ENCODE results near the gene ANKRD33B.

ANKRD33B gene

DNA sequence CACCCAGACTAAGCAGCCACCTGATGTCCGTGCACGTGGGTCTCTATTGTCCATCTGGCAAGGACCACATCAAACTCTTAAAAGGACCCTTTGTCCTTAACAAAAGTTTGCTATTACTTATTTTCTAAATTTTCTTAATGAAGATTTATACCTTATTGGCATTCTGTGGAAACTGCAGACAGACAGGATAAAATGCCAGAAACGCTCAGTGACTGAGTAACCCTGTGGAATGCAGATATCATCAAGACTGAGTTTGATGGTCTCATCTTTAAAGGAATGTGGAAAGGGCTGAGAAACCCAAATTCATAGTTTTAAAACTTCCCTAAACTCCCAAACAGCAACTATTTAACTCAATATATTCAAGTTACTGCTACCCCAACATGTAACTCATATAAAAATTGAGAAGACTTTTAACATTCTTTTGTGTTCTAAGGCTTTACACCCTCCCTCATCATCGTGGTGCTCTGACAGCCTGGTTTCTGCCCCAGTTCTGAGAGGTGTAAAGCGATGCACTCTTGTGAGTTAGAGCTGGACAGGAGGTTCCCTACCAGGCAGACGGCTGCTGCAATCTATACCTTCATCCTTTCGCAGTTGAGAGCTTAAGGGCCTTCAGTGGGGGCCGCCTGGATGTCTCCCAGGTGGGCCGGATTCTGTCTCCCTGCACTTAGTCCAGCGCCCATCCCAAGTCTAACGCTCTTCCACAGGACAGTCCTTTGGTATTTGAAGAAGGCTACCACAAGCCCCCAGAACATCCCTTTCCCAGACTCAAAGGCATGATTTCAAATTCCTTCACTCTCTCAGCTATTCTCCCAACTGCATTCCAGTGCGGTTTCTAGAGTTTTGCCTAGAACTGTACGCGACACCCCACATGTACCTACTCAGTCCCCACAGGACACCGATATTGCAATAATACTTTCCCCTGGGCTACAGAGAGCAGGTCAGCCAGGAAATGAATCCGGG, 128.2 kb downstream of the ANKRD33B start:
- DNase-seq (ENCODE audit: low read depth, low spot score), result peak; percentile 43

DNA sequence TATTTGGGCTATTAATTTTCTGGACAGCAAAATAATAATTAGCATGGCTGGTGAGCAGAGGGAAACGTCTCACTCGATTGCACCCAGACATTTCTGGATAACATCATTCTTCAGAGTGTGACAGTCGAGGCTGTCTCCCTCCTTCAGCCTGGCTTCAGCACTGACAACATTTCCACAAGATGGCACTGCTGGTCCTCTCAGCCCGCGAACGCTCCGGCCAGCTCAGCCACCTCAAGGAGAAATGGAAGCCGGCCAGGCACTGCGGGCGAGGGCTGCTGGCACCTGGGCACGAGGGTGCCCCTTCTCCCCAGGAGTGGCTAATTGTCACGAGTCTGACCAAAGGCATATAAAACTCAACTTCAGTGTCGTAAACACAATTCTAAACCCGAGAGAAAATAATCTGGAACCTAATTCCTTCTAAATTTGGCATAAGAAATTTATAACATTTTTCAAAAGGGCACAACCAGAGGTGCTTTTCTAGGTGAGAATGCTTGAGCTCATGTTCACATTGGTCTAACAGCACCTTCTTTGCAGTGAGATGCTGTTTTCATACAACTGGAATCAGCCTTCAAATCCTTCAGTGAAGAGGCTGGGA, 131.3 kb downstream of the ANKRD33B start:
- DNase-seq (ENCODE audit: low read depth, low spot score), result peak; percentile 77

DNA sequence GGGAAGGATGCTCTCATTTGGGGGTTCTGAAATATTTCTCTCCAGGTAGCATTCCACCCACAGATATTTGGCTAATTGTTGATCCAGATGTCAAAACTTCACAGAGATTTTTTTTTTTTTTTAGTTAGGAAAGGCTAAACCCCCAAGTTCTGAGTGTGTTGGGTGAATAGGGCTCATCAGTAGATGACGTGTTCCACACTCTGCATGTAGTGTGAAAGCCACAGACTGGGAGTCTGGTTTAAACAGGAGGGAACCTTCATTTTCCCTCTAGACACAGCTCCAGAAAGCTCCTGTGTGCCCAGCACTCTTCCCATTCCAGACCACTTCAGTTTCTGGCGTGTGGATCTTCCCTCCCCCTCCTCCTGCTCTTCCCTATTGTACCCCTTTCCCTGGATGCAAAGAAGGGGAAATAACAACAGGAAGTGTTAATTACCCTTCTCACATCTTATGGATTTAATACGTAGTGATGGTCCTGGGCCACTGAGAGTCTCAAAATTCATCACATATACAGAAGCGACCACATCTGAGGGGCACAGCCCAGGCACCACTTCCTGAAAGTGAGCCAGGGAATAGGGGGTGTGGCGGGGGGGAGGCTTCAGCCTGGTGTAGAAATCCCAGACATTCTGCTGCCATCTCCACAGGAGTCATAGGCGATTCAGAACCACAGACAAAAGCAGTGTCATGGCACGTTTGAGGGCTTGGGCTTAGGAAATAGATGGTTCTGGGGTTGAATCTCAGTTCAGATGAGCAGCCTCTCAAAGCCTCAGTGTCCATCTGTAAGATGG, 132.1 kb downstream of the ANKRD33B start:
- no peak for DNase-seq (ENCODE audit: low read depth, low spot score)

DNA sequence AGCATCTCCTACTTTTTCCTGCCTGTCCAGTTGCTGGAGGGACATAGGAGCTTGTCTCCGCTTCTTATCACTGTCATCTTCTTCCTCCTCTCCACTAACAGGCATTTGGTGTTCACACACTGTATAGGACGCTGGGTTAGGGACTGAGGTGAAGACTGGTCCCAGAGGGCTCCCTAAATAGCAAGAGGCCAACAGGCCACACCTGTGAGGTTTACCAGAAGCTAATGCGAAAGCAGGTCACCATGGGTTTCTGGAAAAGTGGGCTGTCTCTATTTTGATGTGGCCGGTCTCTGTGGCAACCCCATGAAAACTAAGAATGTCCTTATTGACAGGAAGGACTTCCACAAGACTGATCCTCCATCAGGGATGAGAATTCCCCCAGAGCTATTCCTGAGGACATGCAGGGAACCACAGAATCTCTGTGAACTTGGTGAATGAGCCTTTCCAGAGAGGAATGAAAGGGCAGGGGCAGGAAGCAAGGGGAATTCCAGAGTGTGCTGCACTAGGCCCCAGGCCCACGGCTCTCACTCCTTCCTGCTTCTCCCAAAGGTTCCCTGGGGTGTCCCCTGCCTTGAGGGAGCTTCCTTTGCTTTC, 135.5 kb downstream of the ANKRD33B start:
- DNase-seq (ENCODE audit: low read depth, low spot score), result peak; percentile 46

DNA sequence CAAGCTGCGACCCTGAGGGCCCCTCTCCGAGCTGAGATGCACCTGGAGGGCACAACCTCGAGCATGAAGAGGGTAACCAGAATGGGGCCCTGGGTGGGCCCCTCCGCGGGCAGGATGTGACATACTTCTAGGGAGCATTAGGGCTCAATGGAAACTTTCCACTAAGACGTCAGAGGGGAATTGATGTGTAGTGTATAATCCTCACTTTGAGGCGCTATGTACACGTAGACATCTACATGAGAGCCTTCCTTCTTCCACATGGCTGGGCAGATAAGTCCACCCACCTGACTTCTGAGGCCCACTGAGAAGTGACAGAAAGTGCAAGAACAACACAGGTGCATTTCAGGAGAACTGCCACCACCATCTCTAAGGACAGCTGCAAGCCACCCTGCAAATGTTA, 136.1 kb downstream of the ANKRD33B start:
- DNase-seq (ENCODE audit: low read depth, low spot score), result no peak

DNA sequence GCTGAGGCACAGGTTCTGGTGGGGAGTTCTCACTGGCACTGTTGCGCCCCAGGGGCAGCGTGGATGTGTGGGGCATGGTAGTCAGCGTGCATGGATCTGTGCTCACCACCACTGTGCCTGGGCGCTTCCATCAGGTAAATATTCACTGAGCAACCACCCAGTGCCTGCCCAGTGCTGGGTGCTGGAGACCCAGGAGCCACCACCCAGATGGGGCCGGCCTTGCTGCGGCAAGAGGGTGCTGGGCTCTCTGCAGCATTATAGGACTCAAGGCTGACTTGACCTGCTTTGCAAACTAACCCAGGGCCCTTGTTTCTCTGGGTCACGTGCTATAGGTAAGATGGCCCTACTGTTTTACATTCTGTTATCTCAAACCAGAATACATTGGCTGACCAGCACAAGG, 136.6 kb downstream of the ANKRD33B start:
- no peak for DNase-seq (ENCODE audit: low read depth, low spot score)

DNA sequence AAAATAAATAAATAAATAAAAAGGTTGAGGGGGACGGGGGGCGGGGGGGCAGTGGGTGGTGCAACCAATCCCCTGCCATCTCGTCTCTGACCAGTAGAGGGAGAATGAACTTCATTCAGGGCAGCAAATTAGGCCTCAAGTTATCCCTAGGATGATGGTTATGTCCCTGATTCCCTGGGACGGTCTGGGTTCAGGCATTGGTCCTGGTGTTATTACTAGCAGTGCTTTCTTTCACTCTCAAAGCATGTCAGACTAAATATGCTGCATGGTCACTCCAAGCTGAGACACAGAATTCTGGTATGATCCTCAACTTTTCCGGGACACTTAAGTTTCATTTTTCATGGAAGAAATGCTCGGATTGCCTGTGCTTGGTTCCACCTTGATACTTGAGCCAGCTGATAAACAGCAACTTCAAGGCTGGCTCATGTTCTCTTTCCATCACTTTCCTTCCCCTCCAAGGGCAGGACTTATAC, 137.7 kb downstream of the ANKRD33B start:
- DNase-seq (ENCODE audit: low read depth, low spot score), result no peak

DNA sequence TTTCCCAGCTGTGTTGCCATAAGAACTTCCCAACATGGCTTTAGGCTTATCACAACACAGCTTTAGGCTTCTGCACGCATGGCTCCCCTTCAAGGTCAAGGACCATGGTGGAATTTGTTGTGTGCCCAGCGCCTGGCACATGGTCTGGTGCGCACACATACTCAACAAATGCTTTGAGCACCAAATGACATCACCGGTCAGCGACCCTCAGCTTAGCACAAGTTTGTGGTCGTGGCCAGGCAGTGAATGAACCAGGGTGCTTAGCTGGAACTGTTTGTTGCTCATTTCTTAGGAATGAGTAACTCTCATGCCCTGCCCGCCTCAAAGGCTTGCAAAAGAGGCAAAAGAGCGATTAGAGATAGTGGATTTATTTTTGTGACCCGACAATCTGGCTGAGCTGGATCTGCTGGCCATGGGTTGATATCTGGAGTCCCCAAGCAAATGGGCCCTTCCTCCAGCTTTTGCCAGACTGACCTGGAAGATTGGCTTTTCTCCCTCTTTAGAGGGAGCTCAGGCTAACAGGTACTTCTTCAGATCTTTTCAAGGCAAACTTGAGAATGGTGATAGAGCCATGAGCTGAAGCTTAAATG, 138.3 kb downstream of the ANKRD33B start:
- DNase-seq (ENCODE audit: low read depth, low spot score), result peak; percentile 61

DNA sequence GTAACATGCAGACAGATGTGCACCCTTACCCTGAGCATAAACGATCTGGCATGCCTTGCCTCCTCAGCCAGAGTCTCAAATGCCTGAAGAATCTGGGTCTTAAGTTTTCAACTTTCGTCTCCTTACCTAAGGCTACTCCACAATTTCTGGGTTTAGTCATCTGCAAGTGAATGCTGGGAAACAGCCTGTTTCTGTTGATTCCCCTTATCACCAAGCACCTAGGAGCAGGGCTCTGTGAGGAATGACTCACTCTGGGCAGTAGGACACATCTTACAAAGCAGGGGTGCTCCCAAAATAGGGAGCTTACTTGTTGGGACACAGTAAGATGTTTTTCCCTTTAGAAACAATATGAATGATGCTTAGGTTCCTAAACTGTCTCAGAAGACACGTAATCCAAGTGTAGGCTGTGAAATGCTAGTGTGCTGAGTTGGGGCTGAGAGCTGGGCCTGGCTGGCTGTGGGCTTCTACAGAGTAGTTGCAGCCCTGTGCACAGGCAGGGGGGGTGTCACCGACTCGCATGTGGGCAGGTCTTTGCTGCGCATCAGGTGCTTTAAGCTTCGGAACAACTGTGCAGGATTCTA, 139.1 kb downstream of the ANKRD33B start:
- peak; percentile 47 for DNase-seq (ENCODE audit: low read depth, low spot score)

DNA sequence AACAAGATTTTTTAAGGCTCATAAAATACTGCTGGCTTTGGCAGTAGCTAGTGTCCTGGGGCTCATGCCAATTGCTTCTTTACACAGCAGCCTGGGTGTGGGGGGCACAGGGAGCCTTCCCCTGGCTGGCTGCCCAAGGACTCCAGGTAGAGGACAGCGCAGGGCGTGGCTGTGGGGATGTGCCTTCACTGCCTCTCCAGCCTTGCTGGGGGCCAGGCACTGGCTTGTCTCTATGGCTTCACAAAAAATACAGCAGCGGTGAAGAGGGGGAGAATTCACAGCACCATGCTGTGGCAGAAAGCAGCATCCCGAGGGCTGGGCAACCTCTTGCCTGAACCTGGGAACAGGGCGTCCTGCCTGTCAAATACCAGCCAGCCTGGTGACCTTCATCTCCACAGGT, 139.8 kb downstream of the ANKRD33B start:
- DNase-seq (ENCODE audit: low read depth, low spot score), result no peak

DNA sequence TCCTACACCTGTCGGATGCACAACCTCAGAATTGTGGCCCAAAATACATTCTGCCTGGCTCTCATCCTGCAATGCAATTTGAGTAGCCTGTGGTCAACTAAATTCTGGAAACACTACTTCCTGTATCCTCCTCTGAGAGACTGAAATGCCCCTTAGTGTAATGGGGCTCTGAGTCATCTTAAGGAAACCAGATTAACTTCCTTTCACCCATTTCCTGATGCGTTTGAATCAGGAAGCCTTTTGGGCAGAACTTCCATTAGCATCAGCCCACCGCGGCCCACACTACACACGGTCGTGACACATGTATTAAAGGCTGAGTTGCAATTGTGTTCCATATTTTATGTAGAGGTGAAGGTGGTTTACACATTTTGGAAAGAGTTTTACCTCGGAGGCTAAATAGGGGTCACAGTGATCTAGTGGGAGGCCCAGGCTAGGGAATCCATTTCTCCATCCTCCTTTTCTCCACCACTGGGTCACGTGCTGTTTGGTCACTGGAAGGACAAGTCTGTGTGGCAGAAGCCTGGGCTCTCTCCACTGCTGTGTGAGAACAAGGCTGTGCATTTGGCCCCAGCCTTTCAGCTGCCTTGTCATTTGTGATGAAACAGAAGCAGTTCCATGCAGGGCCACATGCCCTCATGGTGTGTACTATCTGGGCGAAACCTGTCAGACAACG, 141.2 kb downstream of the ANKRD33B start:
- no peak for DNase-seq (ENCODE audit: low read depth, low spot score)

DNA sequence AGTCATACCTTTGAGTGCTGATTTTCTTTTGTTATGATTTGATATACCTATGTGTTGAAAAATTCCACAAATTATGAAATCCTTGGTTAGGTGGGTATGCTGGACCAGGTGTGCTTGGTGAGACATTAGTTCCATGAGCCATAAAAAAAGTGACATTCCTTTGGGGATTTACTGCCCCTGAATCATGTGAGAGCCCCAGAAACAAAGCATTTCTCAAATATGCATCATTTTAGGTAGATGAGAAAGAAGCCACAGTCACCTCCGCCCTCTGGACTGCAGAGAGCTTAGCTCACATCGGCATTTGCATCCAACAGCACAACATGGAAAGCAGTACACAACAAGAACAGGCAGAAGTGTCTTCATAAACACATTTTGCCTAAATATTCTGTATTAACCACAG, 141.9 kb downstream of the ANKRD33B start:
- no peak for DNase-seq (ENCODE audit: low read depth, low spot score)

DNA sequence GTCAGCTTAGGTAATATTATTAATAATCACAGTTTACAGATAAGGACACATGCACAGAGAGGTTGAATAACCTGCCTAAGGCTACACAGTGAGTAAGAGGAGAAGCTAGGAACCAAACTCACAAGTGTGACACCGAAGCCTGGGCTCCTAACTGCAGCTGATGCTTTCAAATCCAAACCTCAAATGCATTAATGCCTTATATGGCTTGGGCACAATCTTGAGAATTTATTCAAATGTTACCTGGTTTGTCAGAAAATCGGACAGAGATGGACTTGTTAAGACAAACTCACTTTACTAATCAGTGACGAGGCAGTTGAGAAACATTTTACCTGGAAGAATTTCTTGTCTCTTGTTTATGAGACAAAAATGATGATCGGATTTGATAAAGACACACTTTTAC, 142.5 kb downstream of the ANKRD33B start:
- no peak for DNase-seq (ENCODE audit: low read depth, low spot score)
